ENCODE results near the gene YJU2. TPM values are rescaled to one million over a fixed set of nuclear protein-coding genes. Genes with fewer than 3 reads are reported as not detected.

Gene YJU2
- total and polyA plus RNA-seq, 2 of the 13 experiments (the other 11 are each of a cell fraction or from before 2014, with no cell fraction given), result 9.3 to 17.9 TPM

DNA sequence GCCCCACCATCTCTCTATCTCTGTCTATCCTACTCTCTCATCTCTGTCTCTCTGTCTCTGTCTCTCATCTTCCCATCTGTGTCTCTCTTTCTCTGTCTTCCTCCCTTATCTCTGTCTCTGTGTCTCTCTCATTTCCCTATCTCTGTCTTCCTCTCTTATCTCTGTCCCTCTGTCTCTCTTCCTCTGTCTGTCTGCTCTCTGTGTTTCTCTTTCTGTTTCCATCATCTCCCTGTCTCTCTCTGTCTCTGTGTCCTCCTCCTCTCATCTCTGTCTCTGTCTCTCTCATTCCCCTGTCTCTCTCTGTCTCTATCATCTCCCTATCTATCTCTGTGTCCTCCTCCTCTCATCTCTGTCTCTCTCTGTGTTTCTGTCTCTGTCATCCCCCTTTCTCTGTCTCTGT, 19.1 kb upstream of the YJU2 start (continued):
- no peak for TF ChIP-seq ZC3H13 (CRISPR knock-in tag; IDR thresholded peaks at IDR 0.05)
- no peak for TF ChIP-seq ZNF512 (CRISPR knock-in tag; IDR thresholded peaks at IDR 0.05)
- TF ChIP-seq RXRA (CRISPR knock-in tag; IDR thresholded peaks at IDR 0.05), result no peak
- TF ChIP-seq SKI (IDR thresholded peaks at IDR 0.05; ENCODE audit: partially characterized antibody), result no peak
- TF ChIP-seq, protein P1, sequence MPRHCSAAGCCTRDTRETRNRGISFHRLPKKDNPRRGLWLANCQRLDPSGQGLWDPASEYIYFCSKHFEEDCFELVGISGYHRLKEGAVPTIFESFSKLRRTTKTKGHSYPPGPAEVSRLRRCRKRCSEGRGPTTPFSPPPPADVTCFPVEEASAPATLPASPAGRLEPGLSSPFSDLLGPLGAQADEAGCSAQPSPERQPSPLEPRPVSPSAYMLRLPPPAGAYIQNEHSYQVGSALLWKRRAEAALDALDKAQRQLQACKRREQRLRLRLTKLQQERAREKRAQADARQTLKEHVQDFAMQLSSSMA (CRISPR knock-in tag; IDR thresholded peaks at IDR 0.05), result no peak
- TF ChIP-seq SMC3 (IDR thresholded peaks at IDR 0.05; ENCODE audit: low read length), result no peak
- TF ChIP-seq ZNF335 (CRISPR knock-in tag; IDR thresholded peaks at IDR 0.05), result no peak
- TF ChIP-seq NR2F2 (IDR thresholded peaks at IDR 0.05; ENCODE audit: borderline replicate concordance, low read depth), result no peak
- TF ChIP-seq SNRNP70 (IDR thresholded peaks at IDR 0.05; ENCODE audit: low read depth, low read length), result no peak
- no peak for TF ChIP-seq ARHGAP35 (CRISPR knock-in tag; IDR thresholded peaks at IDR 0.05; ENCODE audit: borderline replicate concordance)
- TF ChIP-seq, protein P2, sequence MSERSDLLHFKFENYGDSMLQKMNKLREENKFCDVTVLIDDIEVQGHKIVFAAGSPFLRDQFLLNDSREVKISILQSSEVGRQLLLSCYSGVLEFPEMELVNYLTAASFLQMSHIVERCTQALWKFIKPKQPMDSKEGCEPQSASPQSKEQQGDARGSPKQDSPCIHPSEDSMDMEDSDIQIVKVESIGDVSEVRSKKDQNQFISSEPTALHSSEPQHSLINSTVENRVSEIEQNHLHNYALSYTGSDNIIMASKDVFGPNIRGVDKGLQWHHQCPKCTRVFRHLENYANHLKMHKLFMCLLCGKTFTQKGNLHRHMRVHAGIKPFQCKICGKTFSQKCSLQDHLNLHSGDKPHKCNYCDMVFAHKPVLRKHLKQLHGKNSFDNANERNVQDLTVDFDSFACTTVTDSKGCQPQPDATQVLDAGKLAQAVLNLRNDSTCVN (CRISPR knock-in tag; IDR thresholded peaks at IDR 0.05; ENCODE audit: borderline replicate concordance), result no peak
- no peak for TF ChIP-seq JUND (CRISPR knock-in tag; IDR thresholded peaks at IDR 0.05)
- TF ChIP-seq CBX2 (IDR thresholded peaks at IDR 0.05; ENCODE audit: low read depth, low read length), result no peak
- no peak for TF ChIP-seq CBX2 (CRISPR knock-in tag; IDR thresholded peaks at IDR 0.05; ENCODE audit: low read depth)
- no peak for TF ChIP-seq ZNF205 (CRISPR knock-in tag; IDR thresholded peaks at IDR 0.05)
- TF ChIP-seq GABPA (IDR thresholded peaks at IDR 0.05; ENCODE audit: low read depth, low read length), result no peak
- no peak for TF ChIP-seq GABPA (CRISPR knock-in tag; IDR thresholded peaks at IDR 0.05; ENCODE audit: low read depth)
- TF ChIP-seq ZNF549 (CRISPR knock-in tag; IDR thresholded peaks at IDR 0.05), result no peak
- TF ChIP-seq FOXA1 (IDR thresholded peaks at IDR 0.05), result 0 out of 2 replicates have a peak, but pooled peaks have one; percentile 24
- TF ChIP-seq FOXA1 (CRISPR knock-in tag; IDR thresholded peaks at IDR 0.05), result no peak
- TF ChIP-seq HOMEZ (CRISPR knock-in tag; IDR thresholded peaks at IDR 0.05; ENCODE audit: low read depth), result no peak
